ENCODE measurements around the gene MPZ. TPM values are rescaled to one million over a fixed set of nuclear protein-coding genes. Genes with fewer than 3 reads are reported as not detected.
A peak's percentile ranks its signal among the peaks of the same experiment; 100 is the strongest.

Gene MPZ
- total RNA-seq, 1 donor from 2014 or later, result 2.3 TPM

- Mint-ChIP-seq H3K9me3 (ENCODE audit: unreplicated experiment) (no peaks in the 10 kb centered on the region), H3K36me3 (ENCODE audit: low read depth, unreplicated experiment) (no peaks in the 10 kb centered on the region), H3K4me1 (ENCODE audit: low read depth, unreplicated experiment) (peaks cover 24% of the 10 kb centered on the region), H3K27ac (ENCODE audit: unreplicated experiment) (no peak overlapping the region), H3K27me3 (ENCODE audit: low read depth, unreplicated experiment) (no peaks in the 10 kb centered on the region), H3K4me3 (ENCODE audit: unreplicated experiment) (no peak overlapping the region)
- no peaks in the 10 kb centered on the region for H3K27me3 ChIP-seq (ENCODE audit: insufficient read depth, low read length)
- no peak for DNase-seq (ENCODE audit: low read depth)
- H3K4me1 ChIP-seq (ENCODE audit: insufficient read depth, low read length), result peaks cover 4% of the 10 kb centered on the region
- H3K9ac ChIP-seq (ENCODE audit: low read length), result no peak overlapping the region
- no peaks in the 10 kb centered on the region for H3K36me3 ChIP-seq (ENCODE audit: insufficient read depth, low read length)
- no peak for FAIRE-seq
- peak overlapping the region; percentile 28 for H3K4me2 ChIP-seq (ENCODE audit: low read length)
- no peak overlapping the region for H3K27ac ChIP-seq (ENCODE audit: low read depth, low read length)
- no peaks in the 10 kb centered on the region for H4K20me1 ChIP-seq (ENCODE audit: insufficient read depth, low read length)
- H3K9me3 ChIP-seq (ENCODE audit: insufficient read depth, low read depth, low read length), result no peaks in the 10 kb centered on the region
- no peaks in the 10 kb centered on the region for H3K79me2 ChIP-seq (ENCODE audit: insufficient read depth, low read length)
- no peak overlapping the region for H3K4me3 ChIP-seq (ENCODE audit: insufficient read depth, low read depth, low read length)
- TF ChIP-seq EZH2 (IDR thresholded peaks at IDR 0.05; ENCODE audit: insufficient read depth, low read length), result no peak
- no peak for TF ChIP-seq CTCF (IDR thresholded peaks at IDR 0.05; ENCODE audit: insufficient read depth, low read depth, low read length)
- peak overlapping the region; percentile 8 for H2AFZ ChIP-seq (ENCODE audit: low read depth, low read length)
These were observed 2.5 kb downstream of the MPZ start for GRCh38 chr1:161307230-161307768.

- H3K9me3 ChIP-seq (ENCODE audit: insufficient read depth, low read depth, low read length), result no peaks in the 10 kb centered on the region
- Mint-ChIP-seq H3K4me1 (ENCODE audit: low read depth, unreplicated experiment) (peaks cover 24% of the 10 kb centered on the region), H3K4me3 (ENCODE audit: unreplicated experiment) (peak overlapping the region; percentile 87), H3K27ac (ENCODE audit: unreplicated experiment) (no peak overlapping the region), H3K36me3 (ENCODE audit: low read depth, unreplicated experiment) (no peaks in the 10 kb centered on the region), H3K27me3 (ENCODE audit: low read depth, unreplicated experiment) (no peaks in the 10 kb centered on the region), H3K9me3 (ENCODE audit: unreplicated experiment) (no peaks in the 10 kb centered on the region)
- no peaks in the 10 kb centered on the region for H3K79me2 ChIP-seq (ENCODE audit: insufficient read depth, low read length)
- H3K4me2 ChIP-seq (ENCODE audit: low read length), result peak overlapping the region; percentile 89
- TF ChIP-seq EZH2 (IDR thresholded peaks at IDR 0.05; ENCODE audit: insufficient read depth, low read length) (no peak), CTCF (IDR thresholded peaks at IDR 0.05; ENCODE audit: insufficient read depth, low read depth, low read length) (no peak)
- H3K4me1 ChIP-seq (ENCODE audit: insufficient read depth, low read length), result peaks cover 4% of the 10 kb centered on the region
- H4K20me1 ChIP-seq (ENCODE audit: insufficient read depth, low read length), result no peaks in the 10 kb centered on the region
- peak overlapping the region; percentile 76 for H3K9ac ChIP-seq (ENCODE audit: low read length)
- H3K4me3 ChIP-seq (ENCODE audit: insufficient read depth, low read depth, low read length), result peak overlapping the region; percentile 65
- no peaks in the 10 kb centered on the region for H3K27me3 ChIP-seq (ENCODE audit: insufficient read depth, low read length)
- H2AFZ ChIP-seq (ENCODE audit: low read depth, low read length), result peak overlapping the region; percentile 94
- H3K36me3 ChIP-seq (ENCODE audit: insufficient read depth, low read length), result no peaks in the 10 kb centered on the region
- H3K27ac ChIP-seq (ENCODE audit: low read depth, low read length), result no peak overlapping the region
- DNase-seq (ENCODE audit: low read depth) (peak; percentile 29), FAIRE-seq (no peak)
These were observed 3.8 kb downstream of the MPZ start for GRCh38 chr1:161305867-161306519.
